GM12872 (cell line): Measurements from ENCODE around the gene PITPNM3.

ENCODE experiments used
- CTCF ChIP-seq: IDR thresholded peaks from 3 replicates; pipeline ENCODE4 v1.5.1; 2011; ENCODE audit warnings: low read depth, mild to moderate bottlenecking, low read length, moderate library complexity; ENCODE audit not compliant: insufficient read depth

Gene PITPNM3

GRCh38 chr17:6448473-6448872, 107.9 kb downstream of the PITPNM3 start:
- no peak for TF ChIP-seq CTCF

GRCh38 chr17:6446516-6447100, 109.7 kb downstream of the PITPNM3 start:
- no peak for TF ChIP-seq CTCF

- TF ChIP-seq CTCF = no peak
Measured at GRCh38 chr17:6444571-6445335, 111.6 kb downstream of the PITPNM3 start.

GRCh38 chr17:6443692-6444570, 112.4 kb downstream of the PITPNM3 start, which contains the start of gene PIMREG:
PIMREG (plus strand) TSS chr17:6444455; CDS start chr17:6445111, 656 bp downstream.
- no peak for TF ChIP-seq CTCF

- no peak for TF ChIP-seq CTCF
Measured at GRCh38 chr17:6442775-6443174, 113.6 kb downstream of the PITPNM3 start.

- no peak for TF ChIP-seq CTCF
Measured at GRCh38 chr17:6439951-6440350, 116.4 kb downstream of the PITPNM3 start.

- no peak for TF ChIP-seq CTCF
Measured at GRCh38 chr17:6437956-6438355, 118.4 kb downstream of the PITPNM3 start.
